Measurements from ENCODE around the gene COPB2. TPM values are rescaled to one million over a fixed set of nuclear protein-coding genes. Genes with fewer than 3 reads are reported as not detected.

The COPB2 gene
- total and polyA plus RNA-seq, 10 of the 15 experiments (the other 5 are each of a cell fraction or from before 2014, with no cell fraction given): 51.3 to 143 (median 116) TPM

- FAIRE-seq: no peak
- 5% methylated on average over 1 of the region's 1 CpG for WGBS (ENCODE audit: insufficient coverage, insufficient replicate concordance, low lambda C conversion rate, missing lambda C conversion rate)
- no peak overlapping the region for H2AFZ ChIP-seq (ENCODE audit: control insufficient read depth, low read depth, low read length)
- ChIA-PET RAD21 (ENCODE audit: unreplicated experiment) (no interaction called here), SMC1A (ENCODE audit: uncharacterized antibody, unreplicated experiment) (no interaction called here), CTCF (no interaction called here), POLR2A (no interaction called here)
- ATAC-seq: no peak
- H3K9me3 ChIP-seq (replicated peaks; ENCODE audit: control insufficient read depth, insufficient read depth, low read length): no peaks in the 10 kb centered on the region
- H3K9ac ChIP-seq (ENCODE audit: control insufficient read depth, insufficient read depth, low read length): no peak overlapping the region
- no peaks in the 10 kb centered on the region for H3K4me1 ChIP-seq (ENCODE audit: control insufficient read depth, insufficient read depth, low read length)
- no peak overlapping the region for H3K4me3 ChIP-seq
- no peaks in the 10 kb centered on the region for H3K27me3 ChIP-seq (replicated peaks in 1 of 2; ENCODE audit: control insufficient read depth in 2 of 2, insufficient read depth in 2 of 2, low read length in 1 of 2)
- no peaks in the 10 kb centered on the region for H3K79me2 ChIP-seq (ENCODE audit: control insufficient read depth, insufficient read depth, low read length)
- H3K4me2 ChIP-seq (ENCODE audit: control insufficient read depth, insufficient read depth): no peak overlapping the region
- no peaks in the 10 kb centered on the region for H4K20me1 ChIP-seq (ENCODE audit: control insufficient read depth, insufficient read depth)
- DNase-seq (ENCODE audit: low read depth, low spot score): no peak
- no peak overlapping the region for H3K27ac ChIP-seq (ENCODE audit: control insufficient read depth, insufficient read depth)
- intact Hi-C loops (cut with micrococcal nuclease; ENCODE audit: unreplicated experiment): no loop called here
- no TSS peak for BruUV-seq (replicated peaks)
- TF ChIP-seq NKRF (conservative IDR thresholded peaks at IDR 0.05) (no peak), KDM1A (IDR thresholded peaks at IDR 0.05; ENCODE audit: borderline replicate concordance) (no peak), SREBF2 (IDR thresholded peaks at IDR 0.05; ENCODE audit: low read length) (no peak), FOXK2 (IDR thresholded peaks at IDR 0.05) (no peak), NBN (IDR thresholded peaks at IDR 0.05) (no peak), PML (IDR thresholded peaks at IDR 0.05; ENCODE audit: low read length) (no peak), EZH2 (IDR thresholded peaks at IDR 0.05; ENCODE audit: borderline replicate concordance, control insufficient read depth, low read depth, low read length) (no peak), SUZ12 (IDR thresholded peaks at IDR 0.05; ENCODE audit: unreplicated experiment) (no peak), FOS (IDR thresholded peaks at IDR 0.05; ENCODE audit: borderline replicate concordance, extremely low read depth, insufficient read length) (no peak), EED (IDR thresholded peaks at IDR 0.05; ENCODE audit: low read depth) (no peak), PAX5 (IDR thresholded peaks at IDR 0.05; ENCODE audit: borderline replicate concordance, low read depth, low read length) (no peak)
- in situ Hi-C loops (cut with MboI): no loop called here
- H3K36me3 ChIP-seq (ENCODE audit: control insufficient read depth in 2 of 2, insufficient read depth in 2 of 2, low read length in 1 of 2): no peaks in the 10 kb centered on the region; a peak in 1 of 4 replicates
Observed at GRCh38 chr3:139421040-139421439, 31.6 kb upstream of the COPB2 start.
